A549 (cell line): ENCODE measurements around the gene NRXN3. TPM values are rescaled to one million over a fixed set of nuclear protein-coding genes. Genes with fewer than 3 reads are reported as not detected.

ENCODE experiments used
- ATAC-seq, 2 experiments: fragments of 200-7000 bp in 1 of 2; fragments of >200 bp in 1 of 2; cut with Nextera tagmentation in 1 of 2; cut with Tn5 transposase in 1 of 2; 3 replicates each; pipeline versions ENCODE4 v1.8.0 to v1.9.1; 2018 to 2020; ENCODE audit warnings: mild to moderate bottlenecking in 1 of 2, moderate library complexity in 1 of 2
- CTCF ChIA-PET: fragments of 300-600 bp; sonication (Branson Sonifier 250); formaldehyde crosslinking; extraction: SDS; loops from one replicate; lab custom pipeline; 2021; ENCODE audit warnings: antibody characterized with exemption, inconsistent platforms; lab: Yijun Ruan, JAX
- POLR2A ChIA-PET: fragments of 350-600 bp; formaldehyde crosslinking; extraction: SDS; loops from one replicate; lab custom pipeline; 2021; ENCODE audit warnings: antibody characterized with exemption, inconsistent platforms; lab: Yijun Ruan, JAX
- DNase-seq, 2 experiments: peaks; one replicate each; pipeline versions ENCODE4 v3.0.0 to v3.0.0-alpha.2; 2011 to 2016; ENCODE audit warnings: low read depth in 1 of 2, low spot score in 1 of 2
- FAIRE-seq: peaks from 2 replicates; lab custom pipeline; 2011; peaks lifted over from hg19 to GRCh38; lab: Jason Lieb, UNC
- H3K27ac ChIP-seq, 2 experiments: fragments of >200 bp; sonication (Bioruptor Twin); formaldehyde crosslinking; 3 replicates each; pipeline ENCODE4 v1.5.1; 2016 to 2017
- H3K4me1 ChIP-seq: fragments of >200 bp; sonication (Bioruptor Twin); formaldehyde crosslinking; 3 replicates; pipeline ENCODE4 v1.6.1; 2016
- H3K4me2 ChIP-seq: fragments of >200 bp; sonication (Bioruptor Twin); formaldehyde crosslinking; 3 replicates; pipeline ENCODE4 v1.6.1; 2016
- H3K4me3 ChIP-seq: fragments of >200 bp; sonication (Bioruptor Twin); formaldehyde crosslinking; 3 replicates; pipeline ENCODE4 v1.5.1; 2016
- H3K9me3 ChIP-seq: fragments of >200 bp; sonication (Bioruptor Twin); formaldehyde crosslinking; 3 replicates; pipeline ENCODE4 v1.6.1; 2016
- ATOH8 ChIP-seq: fragments of 250-450 bp; sonication (Bioruptor Pico); IDR thresholded peaks from 2 replicates; pipeline ENCODE4 v1.5.0; 2020; ENCODE audit warnings: low read depth, mild to moderate bottlenecking, moderate library complexity
- CEBPB ChIP-seq, 2 experiments: fragments of >200 bp in 1 of 2; sonication (Bioruptor Twin) in 1 of 2; formaldehyde crosslinking in 1 of 2; IDR thresholded peaks; 2 replicates each; pipeline ENCODE4 v1.6.1; 2012 to 2016
- CHD2 ChIP-seq: fragments of 150-350 bp; IDR thresholded peaks from 2 replicates; pipeline ENCODE4 v1.6.1; 2014; ENCODE audit warnings: low read length; ENCODE audit not compliant: partially characterized antibody
- CTCF ChIP-seq: fragments of >200 bp; sonication (Bioruptor Twin); formaldehyde crosslinking; IDR thresholded peaks from 3 replicates; pipeline ENCODE4 v1.5.1; 2016
- ESRRA ChIP-seq: fragments of 150-350 bp; IDR thresholded peaks from 2 replicates; pipeline ENCODE4 v1.6.1; 2014; ENCODE audit warnings: mild to moderate bottlenecking, low read length, borderline replicate concordance
- FOSB ChIP-seq: fragments of 250-450 bp; sonication (Bioruptor Pico); IDR thresholded peaks from 2 replicates; pipeline ENCODE4 v1.5.0; 2020; ENCODE audit warnings: mild to moderate bottlenecking, moderate library complexity
- GATA3 ChIP-seq: IDR thresholded peaks from 2 replicates; pipeline ENCODE4 v1.6.1; 2012; ENCODE audit warnings: borderline replicate concordance
- HDAC2 ChIP-seq: fragments of 200-600 bp; sonication (generic); IDR thresholded peaks from 2 replicates; pipeline ENCODE4 v1.6.1; 2016
- HOXB13 ChIP-seq: fragments of 250-450 bp; sonication (Bioruptor Pico); IDR thresholded peaks from 2 replicates; pipeline ENCODE4 v1.5.0; 2020; ENCODE audit warnings: low read depth, mild to moderate bottlenecking, moderate library complexity
- JUN ChIP-seq, 2 experiments: fragments of >200 bp; sonication (Bioruptor Twin); formaldehyde crosslinking; IDR thresholded peaks; 2 replicates in 1 of 2; 3 replicates in 1 of 2; pipeline ENCODE4 v1.6.1; 2016 to 2017
- KDM1A ChIP-seq: fragments of 200-600 bp; sonication (generic); IDR thresholded peaks from 2 replicates; pipeline ENCODE4 v1.6.1; 2016; ENCODE audit warnings: low read depth, mild to moderate bottlenecking
- KDM5A ChIP-seq: fragments of 200-600 bp; sonication (generic); IDR thresholded peaks from 2 replicates; pipeline ENCODE4 v1.6.1; 2016; ENCODE audit warnings: antibody characterized with exemption, mild to moderate bottlenecking
- MAFK ChIP-seq: fragments of 450-650 bp; IDR thresholded peaks from 2 replicates; pipeline ENCODE4 v1.6.1; 2014; ENCODE audit not compliant: partially characterized antibody
- MAX ChIP-seq: IDR thresholded peaks from 2 replicates; pipeline ENCODE4 v1.6.1; 2012
- MAZ ChIP-seq: fragments of 150-350 bp; IDR thresholded peaks from 2 replicates; pipeline ENCODE4 v1.6.1; 2014; ENCODE audit warnings: antibody characterized with exemption, low read depth, low read length, borderline replicate concordance
- NFE2L2 ChIP-seq: fragments of 150-350 bp; conservative IDR thresholded peaks from 2 replicates; pipeline ENCODE4 v1.6.1; 2014; ENCODE audit warnings: low read length
- NR3C1 ChIP-seq: fragments of >200 bp; sonication (Bioruptor Twin); formaldehyde crosslinking; IDR thresholded peaks from 3 replicates; pipeline ENCODE4 v1.6.1; 2017
- PHF8 ChIP-seq: fragments of 200-600 bp; sonication (generic); IDR thresholded peaks from 2 replicates; pipeline ENCODE4 v1.6.1; 2016; ENCODE audit warnings: low read depth, mild to moderate bottlenecking, antibody characterized with exemption, moderate library complexity, borderline replicate concordance
- RNF2 ChIP-seq: fragments of 200-600 bp; sonication (generic); IDR thresholded peaks from 2 replicates; pipeline ENCODE4 v1.6.1; 2016; ENCODE audit warnings: low read depth, mild to moderate bottlenecking, antibody characterized with exemption, moderate library complexity, borderline replicate concordance
- TFCP2L1 ChIP-seq: fragments of 250-450 bp; sonication (Bioruptor Pico); IDR thresholded peaks from 2 replicates; pipeline ENCODE4 v1.5.0; 2021; ENCODE audit warnings: mild to moderate bottlenecking
- TP53 ChIP-seq: fragments of 250-450 bp; sonication (Bioruptor Pico); IDR thresholded peaks from 2 replicates; pipeline ENCODE4 v1.5.0; 2021; ENCODE audit warnings: mild to moderate bottlenecking, moderate library complexity
- ZFP36 ChIP-seq: fragments of 450-650 bp; IDR thresholded peaks from 2 replicates; pipeline ENCODE4 v1.6.1; 2014; ENCODE audit warnings: borderline replicate concordance; ENCODE audit not compliant: partially characterized antibody
- ZSCAN20 ChIP-seq: fragments of 250-450 bp; sonication (Bioruptor Pico); IDR thresholded peaks from 2 replicates; pipeline ENCODE4 v1.8.0; 2022; ENCODE audit warnings: mild to moderate bottlenecking, moderate library complexity
- WGBS: methylation state at CpG from one replicate; pipeline ENCODE4 v1.1.6; 2017; ENCODE audit errors: missing lambda C conversion rate; 5-methylcytosine and 5-hydroxymethylcytosine counted together
- polyA plus RNA-seq, 4 experiments: library from polyadenylated mRNA; depleted of rRNA in 3 of 4; stranded (reverse); fragments of >200 nt; fragmentation: RNase III in 1 of 4; extraction: RNeasy Plus Mini Kit Qiagen cat#74134 plus additional on column Dnase treatment in 1 of 4; gene quantifications; 2 replicates in 3 of 4; 3 replicates in 1 of 4; pipeline ENCODE4 v1.2.3, GENCODE V29; 2011 to 2017

The NRXN3 gene
- polyA plus RNA-seq, 2 of the 4 experiments (the other 2 are of a cell fraction): 0.62 to 2.3 TPM

GRCh38 chr14:79279645-79280597, 1109.7 kb downstream of the NRXN3 start:
- Histone ChIP-seq H3K27ac (peak overlapping the region in 1 of 2 experiments; percentile 63; a peak in 3 of 6 replicates), H3K4me3 (peak overlapping the region; percentile 59), H3K4me2 (peak overlapping the region; percentile 99), H3K9me3 (no peaks in the 10 kb centered on the region), H3K4me1 (peaks cover 6% of the 10 kb centered on the region; the same call in 2 of the 3 replicates)
- POLR2A ChIA-PET: no interaction called here
- CTCF ChIA-PET: interaction anchor here (0.5 kb wide), 1 partner anchor 67 kb away, joined by 3 read pairs; no protein-coding TSS in a partner anchor
- ATAC-seq: peak; percentile 36 to 41; a peak in 5 of 6 replicates
- no peak for FAIRE-seq
- WGBS: 13% methylated on average over 40 of the region's 41 CpGs
- DNase-seq: no peak
- no peak for TF ChIP-seq TP53 (CRISPR knock-in tag)
- no peak for TF ChIP-seq ZFP36
- TF ChIP-seq GATA3: no peak
- no peak for TF ChIP-seq CHD2
- TF ChIP-seq ZSCAN20 (CRISPR knock-in tag): no peak
- TF ChIP-seq CTCF: no peak
- TF ChIP-seq FOSB: no peak
- TF ChIP-seq KDM5A: no peak
- no peak for TF ChIP-seq PHF8
- TF ChIP-seq KDM1A: no peak
- no peak for TF ChIP-seq TFCP2L1 (CRISPR knock-in tag)
- TF ChIP-seq NR3C1: no peak
- TF ChIP-seq NFE2L2: no peak
- TF ChIP-seq JUN (IDR thresholded peaks at IDR 0.05): no peak

- ChIA-PET CTCF (interaction anchor here (1.2 to 1.3 kb wide), 2 partner anchors 9 to 271 kb away, joined by 3 to 4 read pairs; no protein-coding TSS in a partner anchor), POLR2A (no interaction called here)
- no peak for DNase-seq
- Histone ChIP-seq H3K4me1 (peaks cover 6% of the 10 kb centered on the region; the same call in 2 of the 3 replicates), H3K4me2 (peak overlapping the region; percentile 99; the same call in 1 of the 3 replicates), H3K9me3 (no peaks in the 10 kb centered on the region)
- no peak for FAIRE-seq
- no peak for ATAC-seq
- TF ChIP-seq CEBPB (IDR thresholded peaks at IDR 0.05) (no peak), ATOH8 (CRISPR knock-in tag) (no peak), TFCP2L1 (CRISPR knock-in tag) (no peak), HOXB13 (no peak), ESRRA (no peak), MAX (no peak), MAZ (no peak), RNF2 (no peak), HDAC2 (no peak), TP53 (CRISPR knock-in tag) (no peak), JUN (IDR thresholded peaks at IDR 0.05) (no peak), MAFK (no peak)
- TF ChIP-seq, all 56 proteins: peak for 0
- 20% methylated on average over 6 of the region's 6 CpGs for WGBS
- Histone ChIP-seq H3K4me3 (no peak overlapping the region), H3K27ac (no peak overlapping the region)
These were observed 1111.3 kb downstream of the NRXN3 start for GRCh38 chr14:79281244-79282152.
